ENCODE measurements around the gene ISG15.
A peak's percentile ranks its signal among the peaks of the same experiment; 100 is the strongest.
"Not testable (repeated sequence)": the region's sequence is repeated elsewhere in the genome, so short reads cannot be mapped to it uniquely, and the experiment has no call there.

The ISG15 gene

GRCh38 chr1:1047407-1047806 lies 34.1 kb downstream of the ISG15 start:
- no peak for DNase-seq

GRCh38 chr1:1047963-1048362 lies 34.7 kb downstream of the ISG15 start:
- DNase-seq = no peak

- DNase-seq = no peak
These were observed 35.5 kb downstream of the ISG15 start for GRCh38 chr1:1048765-1049164.

GRCh38 chr1:1049318-1050165 lies 36.2 kb downstream of the ISG15 start:
- DNase-seq = no peak

- no peak for DNase-seq
These were observed 37.3 kb downstream of the ISG15 start for GRCh38 chr1:1050577-1051052.

GRCh38 chr1:1051127-1051810 lies 38.0 kb downstream of the ISG15 start:
- no peak for DNase-seq

GRCh38 chr1:1052003-1052840 lies 38.9 kb downstream of the ISG15 start:
- no peak for DNase-seq

- DNase-seq = no peak
These were observed 39.7 kb downstream of the ISG15 start for GRCh38 chr1:1053022-1053421.

GRCh38 chr1:1053682-1054081 lies 40.4 kb downstream of the ISG15 start:
- no peak for DNase-seq

GRCh38 chr1:1054099-1054700 lies 40.9 kb downstream of the ISG15 start:
- no peak for DNase-seq

GRCh38 chr1:1054971-1055370 lies 41.7 kb downstream of the ISG15 start:
- DNase-seq = no peak

- DNase-seq = no peak
These were observed 42.8 kb downstream of the ISG15 start for GRCh38 chr1:1055841-1056736.

GRCh38 chr1:1057769-1058087 lies 44.4 kb downstream of the ISG15 start:
- DNase-seq = not testable (repeated sequence)

- no peak for DNase-seq
These were observed 45.0 kb downstream of the ISG15 start for GRCh38 chr1:1058088-1058905.

- DNase-seq = no peak
These were observed 45.7 kb downstream of the ISG15 start for GRCh38 chr1:1058921-1059493.

- peak; percentile 62 for DNase-seq
These were observed 46.4 kb downstream of the ISG15 start for GRCh38 chr1:1059494-1060280.

GRCh38 chr1:1060281-1061000 lies 47.1 kb downstream of the ISG15 start:
- DNase-seq = no peak

GRCh38 chr1:1061682-1062345 lies 48.5 kb downstream of the ISG15 start:
- DNase-seq = no peak

Measured in NK-92 treated with Interleukin-12 subunit alpha and Interleukin-12 subunit beta, amount 100 ng/mL, for 24 hours (cell line).